Kidney (tissue), 14 donors: Measurements from ENCODE around the gene CRNKL1. TPM values are rescaled to one million over a fixed set of nuclear protein-coding genes. Genes with fewer than 3 reads are reported as not detected.

Experiments
- DNase-seq, 5 donors: peaks; one replicate each; pipeline ENCODE4 v3.0.0-alpha.2; 2013 to 2020
- FAIRE-seq: peaks from 2 replicates; lab custom pipeline; 2012; peaks lifted over from hg19 to GRCh38; lab: Jason Lieb, UNC
- H3K27ac ChIP-seq, 2 donors: one replicate each; pipeline ENCODE4 v1.7.0; 2013; ENCODE audit warnings: low read depth in 2 of 2, low read length in 2 of 2, inconsistent platforms in 1 of 2
- H3K27me3 ChIP-seq: one replicate; pipeline ENCODE4 v1.7.1; 2013; ENCODE audit warnings: low read length, inconsistent platforms; ENCODE audit not compliant: control insufficient read depth, insufficient read depth
- H3K36me3 ChIP-seq, 3 donors: one replicate each; pipeline versions ENCODE4 v1.7.0 to v1.7.1; 2013; ENCODE audit warnings: low read length in 3 of 3, control low read depth in 1 of 3, inconsistent platforms in 1 of 3; ENCODE audit not compliant: insufficient read depth in 3 of 3, control insufficient read depth in 2 of 3
- H3K4me1 ChIP-seq, 3 donors: one replicate each; pipeline versions ENCODE4 v1.7.0 to v1.7.1; 2013; ENCODE audit warnings: low read length in 3 of 3, inconsistent platforms in 1 of 3, low read depth in 1 of 3; ENCODE audit not compliant: control insufficient read depth in 2 of 3, insufficient read depth in 2 of 3
- H3K4me3 ChIP-seq, 3 donors: one replicate each; pipeline versions ENCODE4 v1.7.0 to v1.8.1; 2013; ENCODE audit warnings: low read length in 3 of 3, control low read depth in 1 of 3, inconsistent platforms in 1 of 3
- H3K9ac ChIP-seq, 3 donors: one replicate each; pipeline versions ENCODE4 v1.7.0 to v1.7.1; 2013; ENCODE audit warnings: low read length in 3 of 3, control low read depth in 1 of 3, inconsistent platforms in 1 of 3
- H3K9me3 ChIP-seq, 3 donors: one replicate each; pipeline versions ENCODE4 v1.7.0 to v1.7.1; 2013; ENCODE audit warnings: low read length in 3 of 3, control low read depth in 1 of 3, inconsistent platforms in 1 of 3; ENCODE audit not compliant: control insufficient read depth in 2 of 3, insufficient read depth in 1 of 3
- intact Hi-C: fragments of 100-400 bp; cut with DNase I; formaldehyde crosslinking; loops from one replicate; pipeline ENCODE4 v1.11.1; 2022
- polyA plus RNA-seq: library from polyadenylated mRNA; stranded (reverse); fragments of 350-450 nt; fragmentation: Illumina TruSeq; extraction: RNeasy Lipid Tissue Mini Kit (QIAGEN cat#74804); gene quantifications from one replicate; pipeline ENCODE4 v1.2.3, GENCODE V29; 2014; ENCODE audit warnings: low read depth, low replicate concordance; ENCODE audit not compliant: insufficient read depth
- total RNA-seq: library from RNA; stranded (reverse); fragmentation: NEBNext Ultra II Directional; extraction: Animal tissue kit (Norgen Biotek cat#: 25700); gene quantifications from one replicate; pipeline ENCODE4 v1.2.1, GENCODE V29; 2021
- TF ChIP-seq, protein P1 (sequence below): IDR thresholded peaks from 3 replicates; pipeline ENCODE4 v1.5.1; 2012; ENCODE audit warnings: mild to moderate bottlenecking, moderate library complexity, borderline replicate concordance; ENCODE audit not compliant: insufficient read depth; ENCODE audit errors: extremely low read depth
- donor health status: control.
- donor health status: control.
- donor health status: control.
- donor health status: control.
- donor health status: control.
- donor health status: DM: yes; HTN: yes; CAD: no.
- donor health status: Normal renal cell carcinoma (clear cell type).

The CRNKL1 gene
- total and polyA plus RNA-seq, 2 donors from 2014 or later = 18.3 to 20.8 TPM

DNA sequence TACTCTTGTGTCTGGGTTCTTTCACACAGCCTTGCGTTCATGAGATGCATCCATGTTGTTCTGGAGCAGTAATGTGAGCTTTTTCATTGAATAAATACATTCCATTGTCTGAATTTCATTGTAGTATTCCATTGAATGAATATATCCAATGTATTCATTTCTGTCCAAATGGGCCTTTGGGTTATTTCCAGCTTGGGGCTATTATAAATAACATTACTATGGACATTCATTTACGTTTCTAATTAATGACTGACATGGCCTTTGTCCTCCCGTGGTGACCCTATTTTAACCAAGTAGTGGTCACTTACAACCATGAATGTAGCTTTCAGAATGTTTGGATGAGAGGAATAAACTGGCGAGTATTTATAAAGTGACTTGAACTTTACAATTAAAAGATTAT lies 65.2 kb downstream of the CRNKL1 start:
- Histone ChIP-seq H3K36me3 (peaks cover 0 to 9% (median 0%) of the 10 kb centered on the region in 3 donors), H3K9me3 (no peaks in the 10 kb centered on the region), H3K4me1 (peaks cover 6 to 24% (median 23%) of the 10 kb centered on the region in 3 donors), H3K27me3 (no peaks in the 10 kb centered on the region), H3K27ac (no peak overlapping the region), H3K4me3 (no peak overlapping the region), H3K9ac (no peak overlapping the region)
- TF ChIP-seq, protein P1, sequence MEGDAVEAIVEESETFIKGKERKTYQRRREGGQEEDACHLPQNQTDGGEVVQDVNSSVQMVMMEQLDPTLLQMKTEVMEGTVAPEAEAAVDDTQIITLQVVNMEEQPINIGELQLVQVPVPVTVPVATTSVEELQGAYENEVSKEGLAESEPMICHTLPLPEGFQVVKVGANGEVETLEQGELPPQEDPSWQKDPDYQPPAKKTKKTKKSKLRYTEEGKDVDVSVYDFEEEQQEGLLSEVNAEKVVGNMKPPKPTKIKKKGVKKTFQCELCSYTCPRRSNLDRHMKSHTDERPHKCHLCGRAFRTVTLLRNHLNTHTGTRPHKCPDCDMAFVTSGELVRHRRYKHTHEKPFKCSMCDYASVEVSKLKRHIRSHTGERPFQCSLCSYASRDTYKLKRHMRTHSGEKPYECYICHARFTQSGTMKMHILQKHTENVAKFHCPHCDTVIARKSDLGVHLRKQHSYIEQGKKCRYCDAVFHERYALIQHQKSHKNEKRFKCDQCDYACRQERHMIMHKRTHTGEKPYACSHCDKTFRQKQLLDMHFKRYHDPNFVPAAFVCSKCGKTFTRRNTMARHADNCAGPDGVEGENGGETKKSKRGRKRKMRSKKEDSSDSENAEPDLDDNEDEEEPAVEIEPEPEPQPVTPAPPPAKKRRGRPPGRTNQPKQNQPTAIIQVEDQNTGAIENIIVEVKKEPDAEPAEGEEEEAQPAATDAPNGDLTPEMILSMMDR = no peak
- DNase-seq = no peak
- intact Hi-C loops = no loop called here
- no peak for FAIRE-seq

DNA sequence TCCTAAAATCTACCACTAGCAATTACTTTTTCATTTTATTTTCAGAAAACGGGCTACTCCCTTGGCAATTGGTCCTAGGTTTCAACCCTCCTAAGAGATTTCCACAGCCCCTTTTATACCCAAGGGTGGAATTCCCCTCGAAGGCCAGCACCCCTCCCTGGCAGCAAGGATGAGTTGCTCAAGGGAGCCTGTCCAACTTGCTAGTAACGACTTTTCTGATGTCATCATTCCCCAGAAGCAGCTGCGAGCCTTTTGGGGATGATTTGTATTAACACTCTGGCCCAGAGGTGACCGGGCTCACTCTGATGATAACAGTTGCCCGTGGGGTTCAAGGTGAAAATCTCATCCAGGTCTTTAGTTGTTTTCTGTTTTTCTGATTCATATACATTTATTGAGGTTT lies 65.8 kb downstream of the CRNKL1 start:
- TF ChIP-seq, protein P1 = no peak
- FAIRE-seq = no peak
- no peak overlapping the region for H3K27ac ChIP-seq
- intact Hi-C loops = no loop called here
- peaks cover 4 to 24% (median 18%) of the 10 kb centered on the region in 3 donors for H3K4me1 ChIP-seq
- no peaks in the 10 kb centered on the region for H3K9me3 ChIP-seq
- peaks cover 0 to 7% (median 0%) of the 10 kb centered on the region in 3 donors for H3K36me3 ChIP-seq
- H3K9ac ChIP-seq = no peak overlapping the region
- DNase-seq = no peak
- no peak overlapping the region for H3K4me3 ChIP-seq
- no peaks in the 10 kb centered on the region for H3K27me3 ChIP-seq

Other genes with a start within 250 kb of the CRNKL1 start
- gene NAA20, start 35.1 kb downstream of the CRNKL1 start, total RNA-seq = 72.8 TPM
- 104 TPM for gene NAA20, start 35.1 kb downstream of the CRNKL1 start, polyA plus RNA-seq
- gene CFAP61, start 66 bp upstream of the CRNKL1 start, total RNA-seq = 2.6 TPM
- gene CFAP61, start 66 bp upstream of the CRNKL1 start, polyA plus RNA-seq = 0.58 TPM